ENCODE data around the gene HYAL3. TPM values are rescaled to one million over a fixed set of nuclear protein-coding genes. Genes with fewer than 3 reads are reported as not detected.
A peak's percentile ranks its signal among the peaks of the same experiment; 100 is the strongest.

The HYAL3 gene
- total and polyA plus RNA-seq, 2 of the 13 experiments (the other 11 are each of a cell fraction or from before 2014, with no cell fraction given) = 5.5 to 10.4 TPM

DNA sequence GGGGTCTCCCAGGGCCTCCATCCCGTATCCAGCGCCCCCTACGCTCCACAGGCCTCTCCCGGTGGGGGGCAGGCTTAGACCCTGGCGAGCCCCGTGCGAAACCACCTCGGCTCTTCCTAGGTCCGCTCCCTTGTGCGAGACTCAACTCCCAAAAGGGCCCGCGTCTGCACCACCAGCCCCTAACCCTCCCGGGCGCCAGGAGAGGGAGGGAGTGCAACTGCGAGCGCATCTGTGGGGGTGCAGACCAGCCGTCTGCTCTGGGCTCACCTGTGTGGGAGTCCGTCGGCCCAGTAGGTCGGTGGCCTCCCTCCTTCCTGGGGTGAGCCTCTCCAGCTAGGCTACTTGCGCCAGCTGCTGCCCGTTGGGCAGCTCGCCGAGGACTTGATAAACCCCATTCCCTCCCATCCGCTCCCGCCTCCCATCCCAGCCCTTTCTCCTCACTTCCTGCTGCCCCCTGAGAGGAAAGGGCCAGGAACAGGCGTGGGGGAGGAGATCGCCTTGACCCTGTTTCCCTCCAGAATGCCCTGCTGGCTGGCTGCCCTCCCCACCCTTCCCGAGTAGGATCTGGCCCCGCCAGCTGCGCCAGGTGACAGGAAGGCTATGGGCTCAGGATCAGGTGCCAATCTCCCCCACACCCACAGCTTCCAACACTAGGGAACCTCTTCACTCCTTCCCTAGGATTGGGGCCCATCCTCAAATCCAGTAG lies 23.3 kb upstream of the HYAL3 start, which contains the start of gene HYAL2 (continued):
- TF ChIP-seq, protein P1, sequence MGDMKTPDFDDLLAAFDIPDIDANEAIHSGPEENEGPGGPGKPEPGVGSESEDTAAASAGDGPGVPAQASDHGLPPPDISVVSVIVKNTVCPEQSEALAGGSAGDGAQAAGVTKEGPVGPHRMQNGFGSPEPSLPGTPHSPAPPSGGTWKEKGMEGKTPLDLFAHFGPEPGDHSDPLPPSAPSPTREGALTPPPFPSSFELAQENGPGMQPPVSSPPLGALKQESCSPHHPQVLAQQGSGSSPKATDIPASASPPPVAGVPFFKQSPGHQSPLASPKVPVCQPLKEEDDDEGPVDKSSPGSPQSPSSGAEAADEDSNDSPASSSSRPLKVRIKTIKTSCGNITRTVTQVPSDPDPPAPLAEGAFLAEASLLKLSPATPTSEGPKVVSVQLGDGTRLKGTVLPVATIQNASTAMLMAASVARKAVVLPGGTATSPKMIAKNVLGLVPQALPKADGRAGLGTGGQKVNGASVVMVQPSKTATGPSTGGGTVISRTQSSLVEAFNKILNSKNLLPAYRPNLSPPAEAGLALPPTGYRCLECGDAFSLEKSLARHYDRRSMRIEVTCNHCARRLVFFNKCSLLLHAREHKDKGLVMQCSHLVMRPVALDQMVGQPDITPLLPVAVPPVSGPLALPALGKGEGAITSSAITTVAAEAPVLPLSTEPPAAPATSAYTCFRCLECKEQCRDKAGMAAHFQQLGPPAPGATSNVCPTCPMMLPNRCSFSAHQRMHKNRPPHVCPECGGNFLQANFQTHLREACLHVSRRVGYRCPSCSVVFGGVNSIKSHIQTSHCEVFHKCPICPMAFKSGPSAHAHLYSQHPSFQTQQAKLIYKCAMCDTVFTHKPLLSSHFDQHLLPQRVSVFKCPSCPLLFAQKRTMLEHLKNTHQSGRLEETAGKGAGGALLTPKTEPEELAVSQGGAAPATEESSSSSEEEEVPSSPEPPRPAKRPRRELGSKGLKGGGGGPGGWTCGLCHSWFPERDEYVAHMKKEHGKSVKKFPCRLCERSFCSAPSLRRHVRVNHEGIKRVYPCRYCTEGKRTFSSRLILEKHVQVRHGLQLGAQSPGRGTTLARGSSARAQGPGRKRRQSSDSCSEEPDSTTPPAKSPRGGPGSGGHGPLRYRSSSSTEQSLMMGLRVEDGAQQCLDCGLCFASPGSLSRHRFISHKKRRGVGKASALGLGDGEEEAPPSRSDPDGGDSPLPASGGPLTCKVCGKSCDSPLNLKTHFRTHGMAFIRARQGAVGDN (CRISPR knock-in tag; IDR thresholded peaks at IDR 0.05) = peak; percentile 68
- TF ChIP-seq ZNF556 (CRISPR knock-in tag; IDR thresholded peaks at IDR 0.05; ENCODE audit: borderline replicate concordance) = peak; percentile 59; the same call in 1 of the 2 replicates
- TF ChIP-seq RBFOX2 (IDR thresholded peaks at IDR 0.05; ENCODE audit: low read depth, low read length) = peak; percentile 86
- TF ChIP-seq HES4 (CRISPR knock-in tag; IDR thresholded peaks at IDR 0.05; ENCODE audit: borderline replicate concordance) = no peak
- TF ChIP-seq NR2C2 (CRISPR knock-in tag; IDR thresholded peaks at IDR 0.05; ENCODE audit: borderline replicate concordance) = no peak
- TF ChIP-seq ZMAT3 (CRISPR knock-in tag; conservative IDR thresholded peaks at IDR 0.05) = peak; percentile 79; the same call in 1 of the 2 replicates
- TF ChIP-seq, protein P2, sequence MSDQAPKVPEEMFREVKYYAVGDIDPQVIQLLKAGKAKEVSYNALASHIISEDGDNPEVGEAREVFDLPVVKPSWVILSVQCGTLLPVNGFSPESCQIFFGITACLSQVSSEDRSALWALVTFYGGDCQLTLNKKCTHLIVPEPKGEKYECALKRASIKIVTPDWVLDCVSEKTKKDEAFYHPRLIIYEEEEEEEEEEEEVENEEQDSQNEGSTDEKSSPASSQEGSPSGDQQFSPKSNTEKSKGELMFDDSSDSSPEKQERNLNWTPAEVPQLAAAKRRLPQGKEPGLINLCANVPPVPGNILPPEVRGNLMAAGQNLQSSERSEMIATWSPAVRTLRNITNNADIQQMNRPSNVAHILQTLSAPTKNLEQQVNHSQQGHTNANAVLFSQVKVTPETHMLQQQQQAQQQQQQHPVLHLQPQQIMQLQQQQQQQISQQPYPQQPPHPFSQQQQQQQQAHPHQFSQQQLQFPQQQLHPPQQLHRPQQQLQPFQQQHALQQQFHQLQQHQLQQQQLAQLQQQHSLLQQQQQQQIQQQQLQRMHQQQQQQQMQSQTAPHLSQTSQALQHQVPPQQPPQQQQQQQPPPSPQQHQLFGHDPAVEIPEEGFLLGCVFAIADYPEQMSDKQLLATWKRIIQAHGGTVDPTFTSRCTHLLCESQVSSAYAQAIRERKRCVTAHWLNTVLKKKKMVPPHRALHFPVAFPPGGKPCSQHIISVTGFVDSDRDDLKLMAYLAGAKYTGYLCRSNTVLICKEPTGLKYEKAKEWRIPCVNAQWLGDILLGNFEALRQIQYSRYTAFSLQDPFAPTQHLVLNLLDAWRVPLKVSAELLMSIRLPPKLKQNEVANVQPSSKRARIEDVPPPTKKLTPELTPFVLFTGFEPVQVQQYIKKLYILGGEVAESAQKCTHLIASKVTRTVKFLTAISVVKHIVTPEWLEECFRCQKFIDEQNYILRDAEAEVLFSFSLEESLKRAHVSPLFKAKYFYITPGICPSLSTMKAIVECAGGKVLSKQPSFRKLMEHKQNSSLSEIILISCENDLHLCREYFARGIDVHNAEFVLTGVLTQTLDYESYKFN (CRISPR knock-in tag; conservative IDR thresholded peaks at IDR 0.05) = peak; percentile 42; the same call in 1 of the 2 replicates
- TF ChIP-seq, protein P3, sequence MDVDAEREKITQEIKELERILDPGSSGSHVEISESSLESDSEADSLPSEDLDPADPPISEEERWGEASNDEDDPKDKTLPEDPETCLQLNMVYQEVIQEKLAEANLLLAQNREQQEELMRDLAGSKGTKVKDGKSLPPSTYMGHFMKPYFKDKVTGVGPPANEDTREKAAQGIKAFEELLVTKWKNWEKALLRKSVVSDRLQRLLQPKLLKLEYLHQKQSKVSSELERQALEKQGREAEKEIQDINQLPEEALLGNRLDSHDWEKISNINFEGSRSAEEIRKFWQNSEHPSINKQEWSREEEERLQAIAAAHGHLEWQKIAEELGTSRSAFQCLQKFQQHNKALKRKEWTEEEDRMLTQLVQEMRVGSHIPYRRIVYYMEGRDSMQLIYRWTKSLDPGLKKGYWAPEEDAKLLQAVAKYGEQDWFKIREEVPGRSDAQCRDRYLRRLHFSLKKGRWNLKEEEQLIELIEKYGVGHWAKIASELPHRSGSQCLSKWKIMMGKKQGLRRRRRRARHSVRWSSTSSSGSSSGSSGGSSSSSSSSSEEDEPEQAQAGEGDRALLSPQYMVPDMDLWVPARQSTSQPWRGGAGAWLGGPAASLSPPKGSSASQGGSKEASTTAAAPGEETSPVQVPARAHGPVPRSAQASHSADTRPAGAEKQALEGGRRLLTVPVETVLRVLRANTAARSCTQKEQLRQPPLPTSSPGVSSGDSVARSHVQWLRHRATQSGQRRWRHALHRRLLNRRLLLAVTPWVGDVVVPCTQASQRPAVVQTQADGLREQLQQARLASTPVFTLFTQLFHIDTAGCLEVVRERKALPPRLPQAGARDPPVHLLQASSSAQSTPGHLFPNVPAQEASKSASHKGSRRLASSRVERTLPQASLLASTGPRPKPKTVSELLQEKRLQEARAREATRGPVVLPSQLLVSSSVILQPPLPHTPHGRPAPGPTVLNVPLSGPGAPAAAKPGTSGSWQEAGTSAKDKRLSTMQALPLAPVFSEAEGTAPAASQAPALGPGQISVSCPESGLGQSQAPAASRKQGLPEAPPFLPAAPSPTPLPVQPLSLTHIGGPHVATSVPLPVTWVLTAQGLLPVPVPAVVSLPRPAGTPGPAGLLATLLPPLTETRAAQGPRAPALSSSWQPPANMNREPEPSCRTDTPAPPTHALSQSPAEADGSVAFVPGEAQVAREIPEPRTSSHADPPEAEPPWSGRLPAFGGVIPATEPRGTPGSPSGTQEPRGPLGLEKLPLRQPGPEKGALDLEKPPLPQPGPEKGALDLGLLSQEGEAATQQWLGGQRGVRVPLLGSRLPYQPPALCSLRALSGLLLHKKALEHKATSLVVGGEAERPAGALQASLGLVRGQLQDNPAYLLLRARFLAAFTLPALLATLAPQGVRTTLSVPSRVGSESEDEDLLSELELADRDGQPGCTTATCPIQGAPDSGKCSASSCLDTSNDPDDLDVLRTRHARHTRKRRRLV (CRISPR knock-in tag; IDR thresholded peaks at IDR 0.05) = peak; percentile 32; the same call in 1 of the 2 replicates
- TF ChIP-seq, protein P4, sequence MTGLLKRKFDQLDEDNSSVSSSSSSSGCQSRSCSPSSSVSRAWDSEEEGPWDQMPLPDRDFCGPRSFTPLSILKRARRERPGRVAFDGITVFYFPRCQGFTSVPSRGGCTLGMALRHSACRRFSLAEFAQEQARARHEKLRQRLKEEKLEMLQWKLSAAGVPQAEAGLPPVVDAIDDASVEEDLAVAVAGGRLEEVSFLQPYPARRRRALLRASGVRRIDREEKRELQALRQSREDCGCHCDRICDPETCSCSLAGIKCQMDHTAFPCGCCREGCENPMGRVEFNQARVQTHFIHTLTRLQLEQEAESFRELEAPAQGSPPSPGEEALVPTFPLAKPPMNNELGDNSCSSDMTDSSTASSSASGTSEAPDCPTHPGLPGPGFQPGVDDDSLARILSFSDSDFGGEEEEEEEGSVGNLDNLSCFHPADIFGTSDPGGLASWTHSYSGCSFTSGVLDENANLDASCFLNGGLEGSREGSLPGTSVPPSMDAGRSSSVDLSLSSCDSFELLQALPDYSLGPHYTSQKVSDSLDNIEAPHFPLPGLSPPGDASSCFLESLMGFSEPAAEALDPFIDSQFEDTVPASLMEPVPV (CRISPR knock-in tag; IDR thresholded peaks at IDR 0.05) = 0 out of 2 replicates have a peak, but pooled peaks have one; percentile 47
- TF ChIP-seq GLI4 (CRISPR knock-in tag; IDR thresholded peaks at IDR 0.05; ENCODE audit: borderline replicate concordance) = no peak
- 0 out of 2 replicates have a peak, but pooled peaks have one; percentile 48 for TF ChIP-seq SETDB1 (CRISPR knock-in tag; IDR thresholded peaks at IDR 0.05; ENCODE audit: borderline replicate concordance)
- TF ChIP-seq GFI1 (CRISPR knock-in tag; IDR thresholded peaks at IDR 0.05; ENCODE audit: borderline replicate concordance) = no peak
- no peak for TF ChIP-seq TAF1 (CRISPR knock-in tag; IDR thresholded peaks at IDR 0.05)
